Activated CD8-positive, alpha-beta memory T cell treated with anti-CD3 and anti-CD28 coated beads, Interleukin-2, amount 10 ng/mL, durations not matched to agents 7 days and 5 days (primary cell): ENCODE data around the gene ANKRD23. TPM values are rescaled to one million over a fixed set of nuclear protein-coding genes. Genes with fewer than 3 reads are reported as not detected.
"Not testable (repeated sequence)": the region's sequence is repeated elsewhere in the genome, so short reads cannot be mapped to it uniquely, and the experiment has no call there.

ENCODE experiments used
- ATAC-seq: fragments of 150-1000 bp; cut with Tn5 transposase; one replicate; pipeline ENCODE4 v1.10.0; 2021; ENCODE audit warnings: moderate library complexity
- CTCF ChIA-PET: fragments of 350-600 bp; sonication (Branson Sonifier 250); formaldehyde crosslinking; loops from one replicate; lab custom pipeline; 2021; ENCODE audit warnings: antibody characterized with exemption; lab: Charles Lee
- DNase-seq: peaks from one replicate; pipeline ENCODE4 v3.0.0-alpha.2; 2020
- H3K27ac Mint-ChIP-seq: one replicate; pipeline ENCODE4 v1.8.0; 2021; ENCODE audit warnings: mild to moderate bottlenecking, mixed read lengths
- H3K27me3 Mint-ChIP-seq: one replicate; pipeline ENCODE4 v1.8.0; 2021; ENCODE audit warnings: mixed read lengths
- H3K36me3 Mint-ChIP-seq: one replicate; pipeline ENCODE4 v1.8.0; 2021; ENCODE audit warnings: mild to moderate bottlenecking, mixed read lengths
- H3K4me1 Mint-ChIP-seq: one replicate; pipeline ENCODE4 v1.8.0; 2021; ENCODE audit warnings: mixed read lengths
- H3K4me3 Mint-ChIP-seq: one replicate; pipeline ENCODE4 v1.8.0; 2021; ENCODE audit warnings: mild to moderate bottlenecking, moderate library complexity, mixed read lengths
- H3K9me3 Mint-ChIP-seq: one replicate; pipeline ENCODE4 v1.8.0; 2022; ENCODE audit warnings: low read depth, mixed read lengths
- total RNA-seq, 2 experiments: library from RNA; stranded (reverse); gene quantifications; one replicate each; pipeline ENCODE4 v1.2.3, GENCODE V29; 2021

Gene ANKRD23
- total RNA-seq, 2 experiments from 2014 or later = 10.4 to 14.8 TPM

DNA sequence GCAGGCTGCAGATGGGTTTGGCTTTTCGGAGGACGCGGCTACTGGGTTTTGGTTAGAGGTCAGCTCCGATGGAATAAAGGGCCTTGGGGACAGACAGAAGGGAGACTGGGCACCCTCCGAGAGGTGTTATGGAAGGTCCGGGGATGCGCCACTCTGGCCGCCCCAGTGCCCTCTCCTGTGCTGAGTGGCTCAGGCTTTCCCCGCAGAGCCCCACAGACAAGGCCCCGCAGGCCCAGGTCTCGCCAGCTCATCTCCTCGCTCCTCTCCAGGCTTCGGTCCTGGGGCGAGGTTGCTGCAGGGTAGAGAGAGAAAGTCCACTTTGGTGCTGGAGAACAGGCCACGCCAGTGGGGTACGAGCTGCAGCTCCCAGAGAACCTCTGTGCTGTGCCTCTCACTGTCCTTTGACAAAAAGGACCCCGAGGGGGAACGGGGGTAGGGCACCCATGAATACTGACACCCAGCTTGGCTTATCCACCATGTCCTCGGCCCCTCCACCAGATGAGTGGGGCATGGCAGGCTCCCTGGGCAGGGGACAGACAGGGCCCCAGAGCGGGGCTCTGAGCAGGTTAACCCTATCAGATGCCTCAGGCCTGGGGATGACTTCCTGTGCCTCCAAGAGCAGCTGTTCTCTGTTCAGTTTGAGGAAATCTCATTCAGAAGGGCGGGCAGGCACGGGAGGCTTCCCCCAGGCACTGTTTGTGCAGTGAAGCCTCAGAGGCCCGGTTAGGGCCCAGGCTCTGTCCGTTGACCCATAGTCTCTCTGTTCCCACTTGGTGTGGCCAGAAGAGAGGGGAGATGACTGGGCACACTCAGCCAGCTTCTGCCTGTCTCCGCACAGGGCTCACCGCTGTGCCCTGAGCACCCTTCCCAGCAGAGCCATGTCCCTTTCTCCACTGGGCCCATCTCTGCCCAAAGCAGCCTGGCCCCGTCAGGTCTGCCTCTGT, 43.5 kb downstream of the ANKRD23 start:
- H3K36me3 Mint-ChIP-seq = no peaks in the 10 kb centered on the region
- H3K4me3 Mint-ChIP-seq = no peak overlapping the region
- H3K27ac Mint-ChIP-seq = no peak overlapping the region
- ATAC-seq = no peak
- no peaks in the 10 kb centered on the region for H3K27me3 Mint-ChIP-seq
- no peaks in the 10 kb centered on the region for H3K9me3 Mint-ChIP-seq
- H3K4me1 Mint-ChIP-seq = peaks cover 2% of the 10 kb centered on the region
- no peak for DNase-seq
- CTCF ChIA-PET = interaction anchor here (0.6 to 2.8 kb wide), 18 partner anchors 9 to 262 kb away, joined by 3 to 17 read pairs (median 4); partner anchors contain the start of gene CNNM3

DNA sequence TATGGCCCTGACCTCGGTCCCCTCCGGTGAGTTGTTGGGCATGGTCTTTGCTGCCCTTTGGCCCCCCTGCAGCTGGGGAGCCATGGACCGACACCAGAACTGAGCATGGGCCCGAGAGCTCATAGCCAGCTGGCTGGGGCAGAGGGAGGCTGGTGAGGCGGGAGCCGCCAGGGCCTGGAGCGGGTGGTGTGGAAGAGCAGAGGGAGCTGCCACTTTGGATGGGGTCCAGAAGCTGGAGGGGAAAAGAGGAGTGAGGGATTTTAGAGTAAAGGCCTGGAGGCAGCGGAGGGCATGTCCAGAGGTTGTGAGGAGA, 44.2 kb downstream of the ANKRD23 start:
- no peaks in the 10 kb centered on the region for H3K27me3 Mint-ChIP-seq
- no peak overlapping the region for H3K4me3 Mint-ChIP-seq
- no peaks in the 10 kb centered on the region for H3K4me1 Mint-ChIP-seq
- ATAC-seq (no peak), DNase-seq (no peak)
- no peak overlapping the region for H3K27ac Mint-ChIP-seq
- H3K36me3 Mint-ChIP-seq = no peaks in the 10 kb centered on the region
- H3K9me3 Mint-ChIP-seq = no peaks in the 10 kb centered on the region
- CTCF ChIA-PET = interaction anchor here (1.2 to 2.8 kb wide), 7 partner anchors 8 to 263 kb away, joined by 3 to 17 read pairs (median 6); partner anchors contain the start of gene CNNM3

DNA sequence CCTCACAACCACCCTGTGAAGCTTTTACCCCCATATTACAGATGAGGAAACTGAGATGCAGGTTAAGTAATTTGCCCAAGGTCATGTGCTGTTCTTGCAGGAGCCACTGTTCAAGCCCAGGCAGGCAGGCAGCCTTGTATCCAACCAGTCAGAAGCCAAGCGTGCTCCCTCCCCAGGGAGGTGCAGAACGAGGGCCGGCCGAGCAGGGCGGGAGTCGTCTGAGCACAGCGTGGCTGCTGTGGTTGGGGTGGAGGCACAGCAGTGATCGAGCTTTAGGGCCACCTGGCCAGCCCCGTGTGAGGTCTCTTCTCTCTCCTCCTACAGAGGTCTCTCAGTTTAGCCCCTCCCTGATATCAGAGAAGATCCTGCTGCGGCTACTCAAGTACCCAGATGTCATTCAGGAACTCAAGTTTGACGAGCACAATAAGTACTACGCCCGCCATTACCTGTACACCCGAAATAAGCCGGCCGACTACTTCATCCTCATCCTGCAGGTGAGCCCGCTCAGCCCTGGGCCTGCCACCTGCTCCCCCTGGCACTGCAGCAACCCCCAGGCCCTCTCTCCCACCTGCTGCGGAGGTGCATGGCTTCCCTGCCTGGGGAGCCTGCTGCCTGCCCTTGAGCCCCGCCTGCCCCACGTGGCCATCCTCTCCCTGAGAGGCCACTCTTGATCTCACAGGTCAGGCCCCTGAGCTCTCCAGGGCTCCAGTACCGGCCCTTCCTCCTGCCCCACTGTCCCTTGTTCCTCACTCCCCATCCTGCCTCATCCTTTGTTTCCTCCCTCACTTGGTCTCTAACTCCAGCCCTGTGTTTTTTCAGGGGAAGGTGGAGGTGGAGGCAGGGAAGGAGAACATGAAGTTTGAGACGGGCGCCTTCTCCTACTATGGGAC, 44.8 kb downstream of the ANKRD23 start:
- ATAC-seq (no peak), DNase-seq (no peak)
- Mint-ChIP-seq H3K36me3 (no peaks in the 10 kb centered on the region), H3K4me1 (no peaks in the 10 kb centered on the region), H3K27me3 (no peaks in the 10 kb centered on the region), H3K27ac (no peak overlapping the region), H3K4me3 (no peak overlapping the region), H3K9me3 (no peaks in the 10 kb centered on the region)
- CTCF ChIA-PET = interaction anchor here (1.0 to 2.8 kb wide), 5 partner anchors 11 to 197 kb away, joined by 3 to 15 read pairs (median 4); no protein-coding TSS in a partner anchor

DNA sequence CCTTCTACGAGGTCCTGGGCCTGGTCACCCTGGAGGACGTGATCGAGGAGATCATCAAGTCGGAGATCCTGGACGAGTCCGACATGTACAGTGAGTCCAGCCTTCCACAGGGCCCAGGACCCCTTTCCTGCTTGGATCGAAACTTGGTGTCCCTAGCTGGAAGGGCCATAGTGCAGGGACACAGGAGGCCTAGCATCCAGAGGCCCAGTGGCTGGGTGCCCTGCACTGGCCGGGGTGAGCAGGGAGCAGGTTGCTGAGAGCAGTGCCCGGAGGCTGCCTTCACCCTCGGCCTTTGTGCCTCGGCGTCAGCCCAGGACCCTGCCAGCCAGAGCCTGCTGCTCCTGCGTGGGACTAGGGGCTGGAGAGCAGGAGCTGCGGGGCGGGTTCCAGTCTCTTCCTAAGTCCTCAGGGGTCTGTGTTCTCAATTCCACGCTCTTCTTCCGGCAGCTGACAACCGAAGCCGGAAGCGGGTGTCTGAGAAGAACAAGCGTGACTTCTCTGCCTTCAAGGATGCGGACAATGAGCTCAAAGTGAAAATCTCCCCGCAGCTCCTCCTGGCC, 46.7 kb downstream of the ANKRD23 start:
- H3K4me1 Mint-ChIP-seq = no peaks in the 10 kb centered on the region
- H3K27me3 Mint-ChIP-seq = no peaks in the 10 kb centered on the region
- H3K27ac Mint-ChIP-seq = no peak overlapping the region
- no peaks in the 10 kb centered on the region for H3K9me3 Mint-ChIP-seq
- CTCF ChIA-PET = no interaction called here
- H3K4me3 Mint-ChIP-seq = no peak overlapping the region
- DNase-seq (no peak), ATAC-seq (no peak)
- H3K36me3 Mint-ChIP-seq = no peaks in the 10 kb centered on the region

DNA sequence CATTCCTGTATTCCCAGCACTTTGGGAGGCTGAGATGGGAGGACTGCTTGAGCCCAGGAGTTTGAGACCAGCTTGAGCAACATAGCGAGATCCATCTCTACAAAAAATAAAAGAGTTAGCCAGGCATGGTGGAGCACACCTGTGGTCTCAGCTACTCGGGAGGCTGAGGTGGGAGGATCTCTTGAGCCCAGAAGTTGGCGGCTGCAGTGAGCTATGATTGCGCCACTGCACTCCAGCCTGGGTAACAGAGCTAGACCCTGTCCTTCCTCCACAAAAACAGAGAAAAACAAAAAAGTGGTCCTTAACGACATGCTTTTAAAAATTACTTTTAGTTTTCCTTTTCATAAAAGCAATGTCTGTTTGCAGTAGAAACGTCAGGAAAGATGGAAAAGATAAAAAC, 47.3 kb downstream of the ANKRD23 start:
- H3K9me3 Mint-ChIP-seq, H3K36me3 Mint-ChIP-seq, H3K27me3 Mint-ChIP-seq, DNase-seq, H3K27ac Mint-ChIP-seq, CTCF ChIA-PET, ATAC-seq, H3K4me3 Mint-ChIP-seq, H3K4me1 Mint-ChIP-seq: not testable (repeated sequence)

DNA sequence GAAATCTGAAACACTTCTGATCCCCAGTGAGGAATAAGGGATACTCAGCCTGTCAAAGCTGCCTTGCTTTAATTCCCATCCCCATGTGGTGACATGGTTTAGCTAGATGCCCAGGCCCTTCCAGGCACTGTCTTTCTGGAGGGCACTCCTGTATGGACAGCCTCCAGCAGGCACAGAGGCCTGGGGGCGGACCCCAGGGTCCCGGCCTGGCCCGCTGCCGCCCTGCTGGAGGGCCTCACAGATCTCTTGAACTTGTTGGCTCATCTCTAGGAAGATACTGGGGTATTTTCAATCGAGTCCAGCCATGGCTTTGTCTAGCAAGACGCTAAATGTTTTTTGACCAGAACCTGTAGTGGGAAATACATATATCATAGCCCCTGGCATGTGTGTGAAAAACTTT, 48.7 kb downstream of the ANKRD23 start:
- CTCF ChIA-PET = interaction anchor here (0.6 kb wide), 1 partner anchor 15 kb away, joined by 3 read pairs; no protein-coding TSS in a partner anchor
- no peaks in the 10 kb centered on the region for H3K4me1 Mint-ChIP-seq
- no peak overlapping the region for H3K27ac Mint-ChIP-seq
- DNase-seq (no peak), ATAC-seq (no peak)
- no peaks in the 10 kb centered on the region for H3K36me3 Mint-ChIP-seq
- no peaks in the 10 kb centered on the region for H3K27me3 Mint-ChIP-seq
- no peak overlapping the region for H3K4me3 Mint-ChIP-seq
- no peaks in the 10 kb centered on the region for H3K9me3 Mint-ChIP-seq

DNA sequence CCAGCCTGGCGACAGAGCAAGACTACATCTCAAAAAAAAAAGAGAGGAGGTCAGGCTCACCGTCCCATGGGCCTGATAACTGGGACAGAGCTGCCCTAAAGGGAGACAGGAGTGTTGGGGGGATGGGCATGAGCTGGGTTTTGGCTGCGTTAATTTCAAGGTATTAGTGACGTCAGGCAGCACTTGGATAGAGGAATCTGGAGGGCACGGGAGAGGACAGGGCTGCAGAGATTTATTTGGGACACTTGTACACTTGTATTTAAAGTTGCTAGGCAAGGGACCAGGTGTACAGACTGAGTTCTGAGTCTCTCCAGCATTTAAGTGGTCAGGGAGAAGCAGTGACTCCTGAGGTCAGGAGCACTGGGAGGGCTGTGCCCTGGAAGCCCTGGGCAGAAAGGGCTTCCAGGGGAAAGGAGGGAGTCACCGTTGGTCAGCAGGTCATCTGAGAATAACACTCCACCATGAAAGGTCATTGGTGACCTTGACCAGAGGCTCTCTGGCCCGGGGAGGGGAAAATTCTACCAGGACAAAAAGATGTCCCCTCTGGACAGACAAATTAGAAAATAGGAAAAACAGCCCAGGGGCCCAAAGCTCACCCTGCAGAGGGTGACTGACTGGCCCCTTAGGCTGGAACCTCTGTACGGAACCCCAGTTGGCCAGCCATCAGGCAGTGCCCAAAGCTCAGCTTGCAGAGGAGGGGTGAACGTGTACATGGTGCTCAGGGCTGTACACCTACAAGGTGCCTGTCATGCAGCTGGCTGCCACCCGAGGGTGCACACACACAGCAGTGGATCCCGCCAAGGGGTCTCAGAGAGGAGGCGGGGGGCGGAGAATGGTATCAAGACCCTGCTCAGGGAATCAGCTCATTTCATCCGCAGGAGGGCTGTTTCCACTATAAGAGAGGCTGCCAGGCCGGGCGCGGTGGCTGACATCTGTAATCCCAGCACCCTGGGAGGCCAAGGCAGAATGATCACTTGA, 50.8 kb downstream of the ANKRD23 start:
- CTCF ChIA-PET = interaction anchor here (0.5 to 2.6 kb wide), 2 partner anchors 30 to 320 kb away, joined by 3 to 11 read pairs; no protein-coding TSS in a partner anchor
- DNase-seq = no peak
- no peak overlapping the region for H3K4me3 Mint-ChIP-seq
- no peaks in the 10 kb centered on the region for H3K4me1 Mint-ChIP-seq
- H3K9me3 Mint-ChIP-seq = peaks cover 3% of the 10 kb centered on the region
- no peaks in the 10 kb centered on the region for H3K27me3 Mint-ChIP-seq
- ATAC-seq = no peak
- no peaks in the 10 kb centered on the region for H3K36me3 Mint-ChIP-seq
- H3K27ac Mint-ChIP-seq = no peak overlapping the region

DNA sequence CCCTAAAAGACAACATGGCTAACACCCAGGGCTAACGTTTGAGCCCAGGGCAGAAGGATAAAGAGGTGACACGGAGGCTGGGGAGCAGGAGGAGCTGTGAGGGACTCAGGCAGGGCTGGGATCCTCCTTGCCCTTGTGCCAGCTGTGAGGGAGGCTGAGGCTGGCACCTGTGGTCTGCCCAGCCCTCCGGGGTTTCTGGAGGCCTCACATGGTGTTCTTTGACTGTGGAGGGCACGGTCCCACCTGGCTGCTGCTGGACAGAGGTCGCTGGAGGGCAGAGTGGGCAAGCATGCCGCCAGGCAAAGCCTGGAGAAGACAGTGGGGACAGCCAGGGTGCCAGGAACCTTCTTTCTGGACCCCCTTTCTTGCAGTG, 54.6 kb downstream of the ANKRD23 start:
- H3K4me3 Mint-ChIP-seq = no peak overlapping the region
- no peaks in the 10 kb centered on the region for H3K4me1 Mint-ChIP-seq
- H3K27ac Mint-ChIP-seq = no peak overlapping the region
- no peak for ATAC-seq
- H3K9me3 Mint-ChIP-seq = peaks cover 3% of the 10 kb centered on the region
- CTCF ChIA-PET = no interaction called here
- DNase-seq = no peak
- H3K27me3 Mint-ChIP-seq = no peaks in the 10 kb centered on the region
- no peaks in the 10 kb centered on the region for H3K36me3 Mint-ChIP-seq

DNA sequence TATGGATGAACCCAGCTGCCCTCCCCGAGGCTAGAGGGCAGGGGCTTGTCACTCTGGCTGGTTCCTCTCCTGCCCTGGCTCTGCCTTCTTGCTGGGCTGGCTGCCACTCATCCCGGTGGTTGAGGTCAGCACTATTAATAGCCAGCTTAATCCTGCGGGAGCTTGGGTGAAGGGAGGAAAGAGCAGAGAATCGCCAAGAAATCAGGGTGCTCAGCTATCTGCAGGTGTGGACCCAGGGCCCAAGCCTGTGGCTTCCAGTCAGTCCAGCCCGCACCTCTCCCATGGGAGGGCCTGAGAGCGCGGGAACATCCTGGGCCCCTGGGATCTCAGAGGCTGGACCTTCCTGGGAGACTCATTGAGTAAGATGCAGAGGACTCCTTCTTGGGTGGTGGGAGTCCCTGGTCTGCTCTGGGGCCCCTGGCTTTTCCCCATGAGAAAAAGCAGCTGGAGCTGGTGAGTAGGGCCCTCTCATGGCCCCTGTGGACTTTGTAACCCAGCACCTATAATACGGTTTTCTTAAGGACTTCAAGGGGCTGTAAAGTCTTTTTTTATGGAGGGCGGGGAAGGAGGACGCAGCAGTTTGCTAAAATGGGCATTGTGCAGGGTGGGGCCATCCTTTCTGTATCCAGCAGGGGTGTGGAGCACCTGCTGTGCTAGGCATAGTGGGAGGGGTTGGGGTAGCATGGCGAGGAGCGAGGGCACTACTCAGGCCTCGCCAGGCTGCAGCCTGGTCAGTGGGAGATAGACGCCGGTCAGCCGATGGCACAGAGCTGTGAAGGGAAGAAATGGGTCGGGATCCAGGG, 55.2 kb downstream of the ANKRD23 start:
- ATAC-seq = no peak
- no peak overlapping the region for H3K4me3 Mint-ChIP-seq
- CTCF ChIA-PET = interaction anchor here (1.0 to 1.5 kb wide), 2 partner anchors 10 to 27 kb away, joined by 3 to 4 read pairs; no protein-coding TSS in a partner anchor
- H3K36me3 Mint-ChIP-seq = no peaks in the 10 kb centered on the region
- H3K9me3 Mint-ChIP-seq = peaks cover 3% of the 10 kb centered on the region
- H3K27me3 Mint-ChIP-seq = no peaks in the 10 kb centered on the region
- no peak overlapping the region for H3K27ac Mint-ChIP-seq
- no peaks in the 10 kb centered on the region for H3K4me1 Mint-ChIP-seq
- DNase-seq = no peak
